ENCODE results near the gene BPHL.

The BPHL gene

DNA sequence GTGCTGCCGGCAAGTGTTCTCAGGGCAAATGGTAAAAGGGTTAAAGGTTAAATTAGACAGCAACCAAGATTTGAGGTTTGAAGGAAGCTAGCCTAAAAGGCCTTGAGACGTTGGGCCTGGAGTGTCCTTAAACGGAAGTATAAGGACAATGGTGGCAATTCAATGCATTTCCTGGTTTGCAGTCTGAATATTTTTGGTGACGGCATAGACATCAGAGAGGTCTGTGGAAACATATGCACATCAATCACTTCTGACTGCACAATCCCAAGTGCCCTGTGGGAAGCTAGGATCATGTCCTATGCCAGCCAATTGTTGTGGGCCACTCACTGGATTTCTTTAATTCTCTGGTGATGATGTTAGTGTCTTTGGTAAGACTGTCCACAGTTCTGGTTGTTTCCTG lies 64.6 kb downstream of the BPHL start:
- TF ChIP-seq, protein P1, sequence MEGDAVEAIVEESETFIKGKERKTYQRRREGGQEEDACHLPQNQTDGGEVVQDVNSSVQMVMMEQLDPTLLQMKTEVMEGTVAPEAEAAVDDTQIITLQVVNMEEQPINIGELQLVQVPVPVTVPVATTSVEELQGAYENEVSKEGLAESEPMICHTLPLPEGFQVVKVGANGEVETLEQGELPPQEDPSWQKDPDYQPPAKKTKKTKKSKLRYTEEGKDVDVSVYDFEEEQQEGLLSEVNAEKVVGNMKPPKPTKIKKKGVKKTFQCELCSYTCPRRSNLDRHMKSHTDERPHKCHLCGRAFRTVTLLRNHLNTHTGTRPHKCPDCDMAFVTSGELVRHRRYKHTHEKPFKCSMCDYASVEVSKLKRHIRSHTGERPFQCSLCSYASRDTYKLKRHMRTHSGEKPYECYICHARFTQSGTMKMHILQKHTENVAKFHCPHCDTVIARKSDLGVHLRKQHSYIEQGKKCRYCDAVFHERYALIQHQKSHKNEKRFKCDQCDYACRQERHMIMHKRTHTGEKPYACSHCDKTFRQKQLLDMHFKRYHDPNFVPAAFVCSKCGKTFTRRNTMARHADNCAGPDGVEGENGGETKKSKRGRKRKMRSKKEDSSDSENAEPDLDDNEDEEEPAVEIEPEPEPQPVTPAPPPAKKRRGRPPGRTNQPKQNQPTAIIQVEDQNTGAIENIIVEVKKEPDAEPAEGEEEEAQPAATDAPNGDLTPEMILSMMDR (IDR thresholded peaks at IDR 0.05): no peak

GRCh38 chr6:3186974-3187382 lies 68.5 kb downstream of the BPHL start:
- TF ChIP-seq, protein P1 (IDR thresholded peaks at IDR 0.05): no peak

- TF ChIP-seq, protein P1 (IDR thresholded peaks at IDR 0.05): no peak
These were observed 69.8 kb downstream of the BPHL start for GRCh38 chr6:3188262-3188661.

GRCh38 chr6:3190056-3190455 lies 71.5 kb downstream of the BPHL start:
- TF ChIP-seq, protein P1 (IDR thresholded peaks at IDR 0.05): no peak

- TF ChIP-seq, protein P1 (IDR thresholded peaks at IDR 0.05): no peak
These were observed 72.3 kb downstream of the BPHL start for GRCh38 chr6:3190779-3191178.

- TF ChIP-seq, protein P1 (IDR thresholded peaks at IDR 0.05): no peak
These were observed 74.8 kb downstream of the BPHL start for GRCh38 chr6:3193102-3193849.

- TF ChIP-seq, protein P1 (IDR thresholded peaks at IDR 0.05): no peak
These were observed 76.3 kb downstream of the BPHL start for GRCh38 chr6:3194535-3195419.
